Right atrium auricular region (tissue), 2 donors: Measurements from ENCODE around the gene LRG1. TPM values are rescaled to one million over a fixed set of nuclear protein-coding genes. Genes with fewer than 3 reads are reported as not detected.
"Not testable (repeated sequence)": the region's sequence is repeated elsewhere in the genome, so short reads cannot be mapped to it uniquely, and the experiment has no call there.

Source experiments
- DNase-seq: peaks from one replicate; pipeline ENCODE4 v3.0.0-alpha.2; 2019; ENCODE audit warnings: low spot score
- H3K27ac ChIP-seq, 2 donors: fragments of 200-600 bp; sonication (generic); 1 replicate in 1 of 2; 2 replicates in 1 of 2; pipeline ENCODE4 v1.5.1; 2016 to 2019
- H3K27me3 ChIP-seq, 2 donors: fragments of 200-600 bp; sonication (generic); one replicate each; pipeline versions ENCODE4 v1.5.1 to v1.6.0; 2017 to 2019
- H3K36me3 ChIP-seq: fragments of 200-600 bp; sonication (generic); one replicate; pipeline ENCODE4 v1.5.1; 2016
- H3K4me1 ChIP-seq, 2 donors: fragments of 200-600 bp; sonication (generic); one replicate each; pipeline versions ENCODE4 v1.5.1 to v1.6.0; 2017 to 2019
- H3K4me3 ChIP-seq, 2 donors: fragments of 200-600 bp; sonication (generic); 1 replicate in 1 of 2; 2 replicates in 1 of 2; pipeline ENCODE4 v1.5.1; 2017 to 2019; ENCODE audit warnings: mild to moderate bottlenecking in 1 of 2, moderate library complexity in 1 of 2
- H3K9me3 ChIP-seq, 2 donors: fragments of 200-600 bp; sonication (generic); one replicate each; pipeline ENCODE4 v1.5.1; 2019
- CTCF ChIP-seq, 2 donors: fragments of 200-600 bp; sonication (generic); IDR thresholded peaks; one replicate each; pipeline ENCODE4 v1.5.1; 2019; ENCODE audit warnings: antibody characterized with exemption in 2 of 2
- total RNA-seq, 2 donors: library from RNA; depleted of rRNA; stranded (reverse); fragments of >200 nt; gene quantifications; one replicate each; pipeline ENCODE4 v1.1.0, GENCODE V29; 2016

Gene LRG1
- total RNA-seq, 2 donors from 2014 or later: 0.67 TPM; not detected in 1

DNA sequence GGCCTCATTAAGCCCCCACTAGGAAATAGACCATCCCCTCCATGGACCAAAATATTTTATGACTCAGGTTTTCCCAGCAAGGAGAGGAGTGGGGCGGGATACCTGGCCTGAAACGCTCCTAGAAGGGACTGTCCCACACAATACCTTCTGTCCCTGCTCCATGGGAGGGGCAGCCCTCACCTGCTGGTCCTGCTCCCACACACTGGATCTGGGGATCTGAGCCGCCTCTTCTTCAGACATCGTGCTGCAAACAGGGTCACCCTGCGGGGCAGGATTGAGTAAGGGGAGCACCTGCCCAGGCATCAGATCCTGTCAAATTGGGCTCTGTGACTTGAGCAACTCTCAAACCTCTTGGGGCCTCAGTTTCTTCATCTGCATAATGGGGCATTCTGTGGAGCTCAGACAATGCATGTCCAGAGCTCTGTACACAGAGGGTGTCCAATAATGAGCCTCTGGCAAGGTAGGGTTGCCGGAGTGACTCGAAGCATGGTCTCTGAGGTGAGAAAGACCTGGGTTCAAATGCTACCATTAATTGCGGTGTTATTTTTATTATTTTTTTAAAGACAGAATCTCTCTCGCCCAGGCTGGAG, 5.9 kb downstream of the LRG1 start:
- Histone ChIP-seq H3K27me3 (no peaks in the 10 kb centered on the region), H3K4me1 (peaks cover 0 to 39% of the 10 kb centered on the region in 2 donors), H3K4me3 (peak overlapping the region in 1 of 2 donors; percentile 48), H3K9me3 (no peaks in the 10 kb centered on the region), H3K27ac (peak overlapping the region in 1 of 2 donors; percentile 69), H3K36me3 (no peaks in the 10 kb centered on the region)
- TF ChIP-seq CTCF (IDR thresholded peaks at IDR 0.05): no peak
- DNase-seq: no peak

- Histone ChIP-seq H3K4me1 (peaks cover 0 to 39% of the 10 kb centered on the region in 2 donors), H3K27ac (no peak overlapping the region), H3K36me3 (no peaks in the 10 kb centered on the region), H3K4me3 (no peak overlapping the region), H3K27me3 (no peaks in the 10 kb centered on the region), H3K9me3 (no peaks in the 10 kb centered on the region)
- no peak for TF ChIP-seq CTCF (IDR thresholded peaks at IDR 0.05)
- DNase-seq: no peak
These were observed 6.5 kb downstream of the LRG1 start for GRCh38 chr19:4533334-4533733.

DNA sequence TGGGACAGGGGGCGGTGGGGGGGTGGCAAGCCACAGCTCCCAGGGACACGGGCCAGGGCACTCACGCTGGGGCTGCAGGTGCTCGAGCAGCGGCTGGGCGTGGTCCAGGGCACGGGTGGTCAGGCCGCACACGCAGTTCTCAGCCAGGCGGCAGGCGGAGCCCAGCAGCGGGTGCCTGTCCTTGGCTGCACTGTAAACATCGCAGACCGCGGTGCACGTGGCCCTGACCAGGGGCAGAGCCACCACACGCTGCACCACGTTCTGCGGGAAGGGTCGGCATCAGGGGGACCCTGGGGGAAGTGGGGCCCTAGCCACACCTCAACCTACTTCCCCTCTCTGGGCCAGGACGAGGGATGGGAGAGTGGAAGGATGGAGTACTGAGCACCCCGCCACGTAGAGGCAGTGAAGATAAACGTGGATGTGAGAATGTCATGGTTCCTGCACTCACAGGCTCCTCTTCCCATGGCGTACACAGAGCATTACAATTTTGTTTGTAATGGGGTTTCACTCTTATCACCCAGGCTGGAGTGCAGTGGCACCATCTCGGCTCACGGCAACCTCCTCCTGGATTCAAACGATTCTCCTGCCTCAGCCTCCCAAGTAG, 8.2 kb downstream of the LRG1 start:
- Histone ChIP-seq H3K4me3 (no peak overlapping the region), H3K4me1 (peaks cover 0 to 28% of the 10 kb centered on the region in 2 donors), H3K27ac (no peak overlapping the region), H3K36me3 (no peaks in the 10 kb centered on the region), H3K9me3 (no peaks in the 10 kb centered on the region), H3K27me3 (no peaks in the 10 kb centered on the region)
- DNase-seq: no peak
- TF ChIP-seq CTCF (IDR thresholded peaks at IDR 0.05): no peak

GRCh38 chr19:4529924-4530522, 9.8 kb downstream of the LRG1 start:
- no peak overlapping the region for H3K27ac ChIP-seq
- TF ChIP-seq CTCF (IDR thresholded peaks at IDR 0.05): no peak
- no peak overlapping the region for H3K4me3 ChIP-seq
- no peak for DNase-seq
- no peaks in the 10 kb centered on the region for H3K36me3 ChIP-seq
- no peaks in the 10 kb centered on the region for H3K9me3 ChIP-seq
- peaks cover 0 to 17% of the 10 kb centered on the region in 2 donors for H3K4me1 ChIP-seq
- no peaks in the 10 kb centered on the region for H3K27me3 ChIP-seq

DNA sequence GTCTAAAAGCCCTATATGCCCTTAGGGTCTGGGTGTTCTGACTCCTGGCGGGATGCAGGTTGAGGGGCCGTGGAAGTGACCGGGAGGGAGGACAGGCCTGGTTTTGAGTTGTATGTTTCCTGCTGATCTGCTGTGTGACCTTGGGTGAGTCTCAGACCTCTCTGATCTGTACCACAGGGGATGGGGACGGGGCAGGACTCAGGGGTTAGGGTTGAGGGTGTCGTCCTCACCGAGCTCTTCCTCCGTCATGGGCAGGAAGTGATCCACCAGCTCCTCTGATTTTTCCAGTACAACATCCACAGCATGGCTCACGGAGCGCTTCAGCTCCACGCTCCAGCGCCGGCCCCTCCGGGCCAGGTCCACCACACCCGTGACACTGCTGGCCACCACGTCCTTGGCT, 11.0 kb downstream of the LRG1 start:
- no peak for DNase-seq
- no peaks in the 10 kb centered on the region for H3K27me3 ChIP-seq
- no peaks in the 10 kb centered on the region for H3K9me3 ChIP-seq
- no peak for TF ChIP-seq CTCF (IDR thresholded peaks at IDR 0.05)
- no peak overlapping the region for H3K4me3 ChIP-seq
- H3K36me3 ChIP-seq: no peaks in the 10 kb centered on the region
- H3K4me1 ChIP-seq: peaks cover 0 to 5% of the 10 kb centered on the region in 2 donors
- H3K27ac ChIP-seq: no peak overlapping the region

GRCh38 chr19:4527377-4527776, 12.5 kb downstream of the LRG1 start:
- H3K27ac ChIP-seq, H3K4me3 ChIP-seq, H3K4me1 ChIP-seq, H3K27me3 ChIP-seq, DNase-seq, H3K36me3 ChIP-seq, H3K9me3 ChIP-seq: not testable (repeated sequence)
